ENCODE results near the gene HOMER2. TPM values are rescaled to one million over a fixed set of nuclear protein-coding genes. Genes with fewer than 3 reads are reported as not detected.

Gene HOMER2
- total and polyA plus RNA-seq, 9 of the 15 experiments (the other 6 are each of a cell fraction or from before 2014, with no cell fraction given) = 0.13 to 0.47 (median 0.29) TPM; not detected in 1

GRCh38 chr15:82810061-82810889 is 142.2 kb downstream of the HOMER2 start (continued):
- TF ChIP-seq ZBTB33 (CRISPR knock-in tag; IDR thresholded peaks at IDR 0.05) = no peak
- no peak for TF ChIP-seq WHSC1 (IDR thresholded peaks at IDR 0.05; ENCODE audit: low read length)
- no peak for TF ChIP-seq E2F4 (CRISPR knock-in tag; IDR thresholded peaks at IDR 0.05; ENCODE audit: low read depth)
- TF ChIP-seq LEF1 (IDR thresholded peaks at IDR 0.05) = no peak
- no peak for TF ChIP-seq HIVEP1 (CRISPR knock-in tag; IDR thresholded peaks at IDR 0.05)
- TF ChIP-seq AFF1 (IDR thresholded peaks at IDR 0.05; ENCODE audit: low read depth in 1 of 2, partially characterized antibody in 2 of 2) = no peak
- TF ChIP-seq BRF2 (IDR thresholded peaks at IDR 0.05; ENCODE audit: borderline replicate concordance, insufficient read depth, insufficient read length) = no peak
- TF ChIP-seq ZBTB26 (CRISPR knock-in tag; IDR thresholded peaks at IDR 0.05) = no peak
- no peak for TF ChIP-seq ZNF444 (CRISPR knock-in tag; IDR thresholded peaks at IDR 0.05)
- no peak for TF ChIP-seq MCM5 (IDR thresholded peaks at IDR 0.05; ENCODE audit: low read depth)
- no peak for TF ChIP-seq HOMEZ (CRISPR knock-in tag; IDR thresholded peaks at IDR 0.05)
- no peak for TF ChIP-seq ZNF133 (CRISPR knock-in tag; IDR thresholded peaks at IDR 0.05)
- TF ChIP-seq CHCHD3 (CRISPR knock-in tag; IDR thresholded peaks at IDR 0.05) = no peak
- TF ChIP-seq CC2D1A (IDR thresholded peaks at IDR 0.05) = no peak
- no peak for TF ChIP-seq PYGO2 (tag; IDR thresholded peaks at IDR 0.05)

All from K562 (cell line).